Neural crest cell (in vitro differentiated cells): ENCODE results near the gene FAM13A. TPM values are rescaled to one million over a fixed set of nuclear protein-coding genes. Genes with fewer than 3 reads are reported as not detected.

Experiments
- DNase-seq: peaks from one replicate; pipeline ENCODE4 v3.0.0; 2021; ENCODE audit warnings: low read depth, mixed read lengths, low spot score
- H3K27ac Mint-ChIP-seq: one replicate; pipeline ENCODE4 v1.8.0; 2021; ENCODE audit warnings: mild to moderate bottlenecking, mixed read lengths; ENCODE audit not compliant: unreplicated experiment
- H3K27me3 Mint-ChIP-seq: 2 replicates; pipeline ENCODE4 v1.8.0; 2021; ENCODE audit warnings: low read depth, mild to moderate bottlenecking, mixed read lengths
- H3K36me3 Mint-ChIP-seq: 2 replicates; pipeline ENCODE4 v1.8.0; 2021; ENCODE audit warnings: low read depth, mild to moderate bottlenecking, mixed read lengths
- H3K4me1 Mint-ChIP-seq: 2 replicates; pipeline ENCODE4 v1.8.0; 2021; ENCODE audit warnings: mixed read lengths
- H3K4me3 Mint-ChIP-seq: one replicate; pipeline ENCODE4 v1.8.0; 2021; ENCODE audit warnings: mild to moderate bottlenecking, mixed read lengths
- H3K9me3 Mint-ChIP-seq: 2 replicates; pipeline ENCODE4 v1.8.0; 2021; ENCODE audit warnings: mixed read lengths
- long read RNA-seq: library from polyadenylated mRNA; unstranded; transcript quantifications from one replicate; pipeline ENCODE4 v2.0.0, GENCODE V29; 2020
- total RNA-seq: library from RNA; stranded (reverse); gene quantifications from 2 replicates; pipeline ENCODE4 v1.2.1, GENCODE V29; 2021
- TF ChIP-seq, protein P1 (sequence below): fragments of 200-600 bp; sonication (generic); conservative IDR thresholded peaks from 2 replicates; pipeline ENCODE4 v1.5.0; 2021; ENCODE audit warnings: antibody characterized with exemption, mild to moderate bottlenecking

FAM13A gene
- total RNA-seq, result 18.1 and 22.8 TPM in 2 replicates
- long read RNA-seq, full-length matches to known transcripts, result 2 of 59 reads
- long read RNA-seq, partial matches to known transcripts, result 36 of 59 reads
- long read RNA-seq, other reads (novel, unspliced or antisense), result 21 of 59 reads

GRCh38 chr4:89056953-89057398 lies at the start of gene FAM13A:
Gene FAM13A (minus strand): TSS chr4:89057185. CDS start chr4:89056964, 221 bp downstream.
- Mint-ChIP-seq H3K36me3 (peaks cover 11% of the 10 kb centered on the region), H3K27me3 (no peaks in the 10 kb centered on the region), H3K4me1 (peaks cover 53% of the 10 kb centered on the region), H3K4me3 (peak within 1 kb of the TSS; percentile 93), H3K27ac (peak within 1 kb of the TSS; percentile 90), H3K9me3 (peaks cover 4% of the 10 kb centered on the region)
- DNase-seq, result peak; percentile 52
- TF ChIP-seq, protein P1, sequence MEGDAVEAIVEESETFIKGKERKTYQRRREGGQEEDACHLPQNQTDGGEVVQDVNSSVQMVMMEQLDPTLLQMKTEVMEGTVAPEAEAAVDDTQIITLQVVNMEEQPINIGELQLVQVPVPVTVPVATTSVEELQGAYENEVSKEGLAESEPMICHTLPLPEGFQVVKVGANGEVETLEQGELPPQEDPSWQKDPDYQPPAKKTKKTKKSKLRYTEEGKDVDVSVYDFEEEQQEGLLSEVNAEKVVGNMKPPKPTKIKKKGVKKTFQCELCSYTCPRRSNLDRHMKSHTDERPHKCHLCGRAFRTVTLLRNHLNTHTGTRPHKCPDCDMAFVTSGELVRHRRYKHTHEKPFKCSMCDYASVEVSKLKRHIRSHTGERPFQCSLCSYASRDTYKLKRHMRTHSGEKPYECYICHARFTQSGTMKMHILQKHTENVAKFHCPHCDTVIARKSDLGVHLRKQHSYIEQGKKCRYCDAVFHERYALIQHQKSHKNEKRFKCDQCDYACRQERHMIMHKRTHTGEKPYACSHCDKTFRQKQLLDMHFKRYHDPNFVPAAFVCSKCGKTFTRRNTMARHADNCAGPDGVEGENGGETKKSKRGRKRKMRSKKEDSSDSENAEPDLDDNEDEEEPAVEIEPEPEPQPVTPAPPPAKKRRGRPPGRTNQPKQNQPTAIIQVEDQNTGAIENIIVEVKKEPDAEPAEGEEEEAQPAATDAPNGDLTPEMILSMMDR, result no peak

DNA sequence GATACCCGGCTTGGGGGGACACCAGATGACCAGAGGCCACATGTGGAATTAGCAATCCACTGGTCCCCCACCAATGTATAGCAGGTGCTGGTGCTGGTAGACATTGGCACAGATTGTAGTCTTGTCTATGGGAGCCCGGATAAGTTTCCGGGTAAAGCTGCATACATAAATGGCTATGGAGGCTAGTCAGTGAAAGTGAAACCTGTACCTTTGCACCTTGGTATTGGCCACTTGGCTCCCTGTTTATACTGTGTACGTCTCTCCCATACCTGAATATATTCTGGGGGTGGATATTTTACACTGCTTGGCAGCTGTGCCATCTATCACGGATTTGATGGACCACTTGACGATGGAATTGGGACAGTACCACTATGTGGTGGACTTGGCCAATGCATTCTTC lies 48.7 kb upstream of the FAM13A start:
- Mint-ChIP-seq H3K27ac (no peak overlapping the region), H3K4me3 (no peak overlapping the region), H3K9me3 (peaks cover 7% of the 10 kb centered on the region), H3K4me1 (peaks cover 5% of the 10 kb centered on the region), H3K27me3 (peaks cover 36% of the 10 kb centered on the region), H3K36me3 (no peaks in the 10 kb centered on the region)
- TF ChIP-seq, protein P1, result no peak
- no peak for DNase-seq

- Mint-ChIP-seq H3K27me3 (peaks cover 16% of the 10 kb centered on the region), H3K4me1 (no peaks in the 10 kb centered on the region), H3K36me3 (no peaks in the 10 kb centered on the region), H3K27ac (no peak overlapping the region), H3K9me3 (no peaks in the 10 kb centered on the region), H3K4me3 (no peak overlapping the region)
- no peak for DNase-seq
- TF ChIP-seq, protein P1, result no peak
Observed at GRCh38 chr4:89101256-89102161, 44.5 kb upstream of the FAM13A start.

DNA sequence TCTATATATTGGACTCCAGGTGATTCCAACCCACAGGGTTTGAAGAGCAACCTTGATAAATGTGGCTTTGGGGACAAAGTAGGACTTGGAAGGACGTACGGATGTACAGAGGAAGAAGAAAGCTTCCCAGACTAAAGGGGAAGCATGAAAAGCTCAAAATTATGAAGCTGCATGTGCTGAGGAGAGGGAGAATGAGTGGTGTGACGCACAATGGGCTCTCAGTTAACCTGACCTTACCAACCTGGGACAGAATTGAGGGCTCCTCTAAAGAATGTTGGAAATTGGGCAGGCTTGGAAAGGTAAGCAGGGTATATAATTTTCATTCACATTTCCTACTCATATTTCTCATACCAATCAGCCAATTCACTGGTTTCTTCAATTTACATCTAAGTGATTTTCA lies 43.9 kb upstream of the FAM13A start:
- TF ChIP-seq, protein P1, result no peak
- H3K27ac Mint-ChIP-seq, result no peak overlapping the region
- no peak overlapping the region for H3K4me3 Mint-ChIP-seq
- H3K36me3 Mint-ChIP-seq, result no peaks in the 10 kb centered on the region
- no peak for DNase-seq
- H3K4me1 Mint-ChIP-seq, result no peaks in the 10 kb centered on the region
- peaks cover 16% of the 10 kb centered on the region for H3K27me3 Mint-ChIP-seq
- no peaks in the 10 kb centered on the region for H3K9me3 Mint-ChIP-seq

- peaks cover 12% of the 10 kb centered on the region for H3K27me3 Mint-ChIP-seq
- DNase-seq, result no peak
- TF ChIP-seq, protein P1, result no peak
- no peaks in the 10 kb centered on the region for H3K9me3 Mint-ChIP-seq
- H3K4me1 Mint-ChIP-seq, result no peaks in the 10 kb centered on the region
- no peaks in the 10 kb centered on the region for H3K36me3 Mint-ChIP-seq
- H3K4me3 Mint-ChIP-seq, result no peak overlapping the region
- H3K27ac Mint-ChIP-seq, result no peak overlapping the region
Observed at GRCh38 chr4:89099471-89099870, 42.5 kb upstream of the FAM13A start.
